CD4-positive, alpha-beta T cell treated with Interleukin-10 for 1 hour (primary cell): Measurements from ENCODE around the gene TRAPPC11.
"Not testable (repeated sequence)": the region's sequence is repeated elsewhere in the genome, so short reads cannot be mapped to it uniquely, and the experiment has no call there.

Experiments used
- DNase-seq: peaks from one replicate; pipeline ENCODE4 v3.0.0-alpha.2; 2020

The TRAPPC11 gene

GRCh38 chr4:183722731-183723560, 63.9 kb downstream of the TRAPPC11 start:
- DNase-seq, result peak; percentile 39

GRCh38 chr4:183723561-183724228, 64.6 kb downstream of the TRAPPC11 start:
- no peak for DNase-seq

- not testable (repeated sequence) for DNase-seq
Measured at GRCh38 chr4:183725585-183725984, 66.5 kb downstream of the TRAPPC11 start.

- no peak for DNase-seq
Measured at GRCh38 chr4:183727482-183727881, 68.4 kb downstream of the TRAPPC11 start.

GRCh38 chr4:183728223-183729068, 69.4 kb downstream of the TRAPPC11 start:
- DNase-seq, result no peak

GRCh38 chr4:183729069-183729406, 69.9 kb downstream of the TRAPPC11 start:
- no peak for DNase-seq

GRCh38 chr4:183729430-183730328, 70.6 kb downstream of the TRAPPC11 start:
- no peak for DNase-seq

- DNase-seq, result no peak
Measured at GRCh38 chr4:183732296-183732695, 73.2 kb downstream of the TRAPPC11 start.

- no peak for DNase-seq
Measured at GRCh38 chr4:183733181-183733580, 74.1 kb downstream of the TRAPPC11 start.

GRCh38 chr4:183738081-183738673, 79.1 kb downstream of the TRAPPC11 start:
- DNase-seq, result no peak

- DNase-seq, result no peak
Measured at GRCh38 chr4:183738961-183739360, 79.9 kb downstream of the TRAPPC11 start.

- DNase-seq, result no peak
Measured at GRCh38 chr4:183746305-183747229, 87.5 kb downstream of the TRAPPC11 start.

- DNase-seq, result no peak
Measured at GRCh38 chr4:183747380-183747779, 88.3 kb downstream of the TRAPPC11 start.

GRCh38 chr4:183747931-183748670, 89.0 kb downstream of the TRAPPC11 start:
- DNase-seq, result no peak

- DNase-seq, result no peak
Measured at GRCh38 chr4:183751106-183751505, 92.0 kb downstream of the TRAPPC11 start.

- no peak for DNase-seq
Measured at GRCh38 chr4:183755596-183755995, 96.5 kb downstream of the TRAPPC11 start.

- DNase-seq, result no peak
Measured at GRCh38 chr4:183757060-183757459, 98.0 kb downstream of the TRAPPC11 start.

- DNase-seq, result no peak
Measured at GRCh38 chr4:183758061-183758757, 99.1 kb downstream of the TRAPPC11 start.

GRCh38 chr4:183758758-183759447, 99.8 kb downstream of the TRAPPC11 start:
- DNase-seq, result no peak
